K562 (cell line): Measurements from ENCODE around the gene SUMF1. TPM values are rescaled to one million over a fixed set of nuclear protein-coding genes. Genes with fewer than 3 reads are reported as not detected.

ENCODE experiments used
- ATAC-seq: fragments of 200-7000 bp; cut with Tn5 transposase; 3 replicates; pipeline ENCODE4 v1.9.1; 2020; ENCODE audit warnings: moderate library complexity
- BruUV-seq: library from RNA; stranded (reverse); fragments of 400-500 nt; replicated peaks from 2 replicates; lab custom pipeline; 2021; lab: Mats Ljungman, UMichigan
- CTCF ChIA-PET: fragments of 300-600 bp; formaldehyde crosslinking; extraction: SDS; loops from one replicate; lab custom pipeline; 2021; ENCODE audit warnings: low intra/inter-chr PET ratio; lab: Yijun Ruan, JAX
- POLR2A ChIA-PET: fragments of 300-600, 350-650 bp; sonication (Branson Sonifier 250); formaldehyde crosslinking; extraction: SDS; loops from one replicate; lab custom pipeline; 2021; ENCODE audit warnings: antibody characterized with exemption, inconsistent platforms; lab: Yijun Ruan, JAX
- DNase-seq, 4 experiments: peaks; one replicate each; pipeline versions ENCODE4 v3.0.0 to v3.0.0-alpha.2; 2011 to 2018; ENCODE audit warnings: low spot score in 3 of 4, mixed read lengths in 3 of 4; ENCODE audit errors: extremely low read depth in 1 of 4
- FAIRE-seq: peaks from 2 replicates; lab custom pipeline; 2011; peaks lifted over from hg19 to GRCh38; lab: Jason Lieb, UNC
- H2AFZ ChIP-seq: 2 replicates; pipeline ENCODE4 v1.6.0; 2011; ENCODE audit warnings: low read depth, low read length, control low read depth, inconsistent platforms
- H3K27ac ChIP-seq: fragments of 200-600 bp; 3 replicates; pipeline ENCODE4 v1.8.0; 2011; ENCODE audit warnings: low read depth, mild to moderate bottlenecking, control low read depth, inconsistent platforms, low read length, moderate library complexity, mixed read lengths; ENCODE audit errors: extremely low read depth
- H3K27me3 ChIP-seq, 2 experiments: fragments of 300-600 bp in 1 of 2; 2 replicates in 1 of 2; 3 replicates in 1 of 2; pipeline versions ENCODE4 v1.6.0 to v1.8.0; 2011; ENCODE audit warnings: inconsistent platforms in 2 of 2, low read length in 2 of 2, mild to moderate bottlenecking in 1 of 2, mixed read lengths in 1 of 2, moderate library complexity in 1 of 2; ENCODE audit not compliant: control insufficient read depth in 2 of 2, insufficient read depth in 2 of 2
- H3K36me3 ChIP-seq: fragments of 300-600 bp; 3 replicates; pipeline ENCODE4 v1.8.0; 2011; ENCODE audit warnings: mild to moderate bottlenecking, low read length, inconsistent platforms; ENCODE audit not compliant: control insufficient read depth, insufficient read depth
- H3K4me1 ChIP-seq, 2 experiments: fragments of 200-600 bp in 1 of 2; replicated peaks in 1 of 2; 2 replicates in 1 of 2; 3 replicates in 1 of 2; pipeline versions ENCODE4 v1.5.1 to v1.8.0; 2011; ENCODE audit warnings: inconsistent platforms in 2 of 2, low read length in 2 of 2, mild to moderate bottlenecking in 1 of 2, mixed read lengths in 1 of 2, moderate library complexity in 1 of 2; ENCODE audit not compliant: control insufficient read depth in 2 of 2, insufficient read depth in 2 of 2
- H3K4me2 ChIP-seq: 2 replicates; pipeline ENCODE4 v1.6.1; 2011; ENCODE audit warnings: low read length, control low read depth, inconsistent platforms, mixed read lengths; ENCODE audit not compliant: insufficient read depth
- H3K4me3 ChIP-seq: fragments of 200-600 bp; sonication (generic), shearing (Covaris generic); 2 replicates; pipeline ENCODE4 v1.5.1; 2016; ENCODE audit warnings: control low read depth, inconsistent platforms
- H3K79me2 ChIP-seq: fragments of 200-600 bp; 3 replicates; pipeline ENCODE4 v1.8.0; 2011; ENCODE audit warnings: low read length, inconsistent platforms; ENCODE audit not compliant: control insufficient read depth, insufficient read depth
- H3K9ac ChIP-seq, 2 experiments: 2 replicates each; pipeline versions ENCODE4 v1.6.0 to v1.6.1; 2011; ENCODE audit warnings: low read depth in 2 of 2, low read length in 2 of 2, control low read depth in 1 of 2, inconsistent platforms in 1 of 2, mild to moderate bottlenecking in 1 of 2, mixed read lengths in 1 of 2; ENCODE audit not compliant: insufficient read depth in 1 of 2
- H3K9me1 ChIP-seq: one replicate; pipeline ENCODE4 v1.6.0; 2011; ENCODE audit warnings: inconsistent platforms, mild to moderate bottlenecking, low read length, moderate library complexity; ENCODE audit not compliant: control insufficient read depth, insufficient read depth
- H3K9me3 ChIP-seq: replicated peaks from 2 replicates; pipeline ENCODE4 v1.5.1; 2011; ENCODE audit warnings: low read depth, low read length, inconsistent platforms; ENCODE audit not compliant: control insufficient read depth, insufficient read depth
- H4K20me1 ChIP-seq: replicated peaks from 2 replicates; pipeline ENCODE4 v1.6.1; 2011; ENCODE audit warnings: low read length, inconsistent platforms, mixed read lengths; ENCODE audit not compliant: control insufficient read depth, insufficient read depth
- ELK1 ChIP-seq: sonication (generic); formaldehyde crosslinking; IDR thresholded peaks from 2 replicates; pipeline ENCODE4 v1.8.1; 2022; ENCODE audit warnings: missing genetic modification reagents
- MED1 ChIP-seq: sonication (generic); formaldehyde crosslinking; IDR thresholded peaks from 2 replicates; pipeline ENCODE4 v1.8.1; 2023; ENCODE audit warnings: missing genetic modification reagents, borderline replicate concordance
- MXD1 ChIP-seq: fragments of 250-450 bp; sonication (Bioruptor Pico); IDR thresholded peaks from 2 replicates; pipeline ENCODE4 v1.8.0; 2021; ENCODE audit warnings: borderline replicate concordance, mild to moderate bottlenecking, moderate library complexity; ENCODE audit not compliant: poor library complexity, severe bottlenecking
- RFX5 ChIP-seq: IDR thresholded peaks from 2 replicates; pipeline ENCODE4 v1.6.1; 2011; ENCODE audit warnings: low read depth, mild to moderate bottlenecking, improper control_type of control experiment, low read length
- ZBTB2 ChIP-seq: fragments of 450-650 bp; IDR thresholded peaks from 2 replicates; pipeline ENCODE4 v1.6.1; 2016; ENCODE audit warnings: antibody characterized with exemption
- ZBTB5 ChIP-seq: fragments of 450-650 bp; IDR thresholded peaks from 2 replicates; pipeline ENCODE4 v1.6.1; 2017; ENCODE audit warnings: antibody characterized with exemption
- WGBS: fragments of 100-300 bp; shearing (Covaris generic); methylation state at CpG from one replicate; pipeline ENCODE4 v1.1.6; 2016; ENCODE audit warnings: low coverage, mixed read lengths; ENCODE audit not compliant: insufficient coverage; ENCODE audit errors: missing lambda C conversion rate; 5-methylcytosine and 5-hydroxymethylcytosine counted together
- in situ Hi-C: fragments of 300-500 bp; cut with MboI; formaldehyde crosslinking; loops from 4 replicates; pipeline ENCODE4 v1.15.0; 2018; ENCODE audit warnings: inconsistent platforms, mixed read lengths
- intact Hi-C: fragments of 100-400 bp; cut with micrococcal nuclease; formaldehyde crosslinking; loops from 2 replicates; pipeline ENCODE4 v1.14.2; 2022
- polyA plus RNA-seq, 8 experiments: library from polyadenylated mRNA; depleted of rRNA in 4 of 8; stranded (reverse) in 5 of 8; unstranded in 3 of 8; fragments of >200 nt; fragmentation: Nextera tagmentation in 2 of 8; fragmentation: Illumina TruSeq in 1 of 8; extraction: Ambion mirVana in 2 of 8; extraction: Trizol in 1 of 8; gene quantifications; 2 replicates each; pipeline versions ENCODE4 v1.2.1 to v1.2.3, GENCODE V29; 2011 to 2014; ENCODE audit warnings: inconsistent platforms in 1 of 8, missing spikeins in 1 of 8
- total RNA-seq, 7 experiments: library from RNA; depleted of rRNA in 6 of 7; stranded (reverse); fragments of >200 nt in 6 of 7; fragmentation: Illumina TruSeq in 2 of 7; extraction: Trizol in 2 of 7; gene quantifications; 2 replicates each; pipeline versions ENCODE4 v1.2.1 to v1.2.3, GENCODE V29; 2011 to 2021; ENCODE audit warnings: low replicate concordance in 1 of 7

The SUMF1 gene
- total and polyA plus RNA-seq, 9 of the 15 experiments (the other 6 are each of a cell fraction or from before 2014, with no cell fraction given) = 1.3 to 7.4 (median 4.2) TPM

GRCh38 chr3:4416427-4416945 lies 50.6 kb downstream of the SUMF1 start (continued):
- TF ChIP-seq ELK1 (CRISPR knock-in tag) (no peak), ZBTB2 (no peak)

- no peaks in the 10 kb centered on the region for H3K9me1 ChIP-seq
- no peak overlapping the region for H3K9ac ChIP-seq
- ATAC-seq (no peak), DNase-seq (no peak), FAIRE-seq (no peak)
- POLR2A ChIA-PET = interaction anchor here (0.5 to 2.0 kb wide), 2 partner anchors 14 to 519 kb away, joined by 3 to 7 read pairs; no protein-coding TSS in a partner anchor
- no peaks in the 10 kb centered on the region for H3K79me2 ChIP-seq
- 100% methylated on average over 1 of the region's 1 CpG for WGBS
- 0 out of 3 replicates have a peak, but pooled peaks cover 5% of the 10 kb centered on the region for H3K36me3 ChIP-seq
- CTCF ChIA-PET = no interaction called here
- H3K9me3 ChIP-seq = no peaks in the 10 kb centered on the region
- H3K4me1 ChIP-seq = peaks cover 0 to 12% of the 10 kb centered on the region in 2 experiments; a peak in 2 of 5 replicates
- no peak overlapping the region for H3K4me3 ChIP-seq
- no peak overlapping the region for H2AFZ ChIP-seq
- BruUV-seq = no TSS peak
- no peak overlapping the region for H3K27ac ChIP-seq
- H3K4me2 ChIP-seq = no peak overlapping the region
- no peaks in the 10 kb centered on the region for H4K20me1 ChIP-seq
- no peaks in the 10 kb centered on the region for H3K27me3 ChIP-seq
- in situ Hi-C loops = no loop called here
- intact Hi-C loops = no loop called here
- TF ChIP-seq MXD1 (no peak), MED1 (CRISPR knock-in tag) (no peak), ZBTB5 (no peak), RFX5 (no peak)
Measured at GRCh38 chr3:4413467-4413866, 53.6 kb downstream of the SUMF1 start.
